A549 treated with AZD9567 at 1 μM for 4 hours (cell line): ENCODE results near the gene SLC9C2. TPM values are rescaled to one million over a fixed set of nuclear protein-coding genes. Genes with fewer than 3 reads are reported as not detected.

ENCODE experiments used
- total RNA-seq: library from RNA; stranded (reverse); fragments of 200-300 nt; extraction: Qiagen RNA extraction; gene quantifications from 5 replicates; pipeline ENCODE4 v1.2.3, GENCODE V29; 2022; ENCODE audit not compliant: insufficient read depth

SLC9C2 gene, protein sequence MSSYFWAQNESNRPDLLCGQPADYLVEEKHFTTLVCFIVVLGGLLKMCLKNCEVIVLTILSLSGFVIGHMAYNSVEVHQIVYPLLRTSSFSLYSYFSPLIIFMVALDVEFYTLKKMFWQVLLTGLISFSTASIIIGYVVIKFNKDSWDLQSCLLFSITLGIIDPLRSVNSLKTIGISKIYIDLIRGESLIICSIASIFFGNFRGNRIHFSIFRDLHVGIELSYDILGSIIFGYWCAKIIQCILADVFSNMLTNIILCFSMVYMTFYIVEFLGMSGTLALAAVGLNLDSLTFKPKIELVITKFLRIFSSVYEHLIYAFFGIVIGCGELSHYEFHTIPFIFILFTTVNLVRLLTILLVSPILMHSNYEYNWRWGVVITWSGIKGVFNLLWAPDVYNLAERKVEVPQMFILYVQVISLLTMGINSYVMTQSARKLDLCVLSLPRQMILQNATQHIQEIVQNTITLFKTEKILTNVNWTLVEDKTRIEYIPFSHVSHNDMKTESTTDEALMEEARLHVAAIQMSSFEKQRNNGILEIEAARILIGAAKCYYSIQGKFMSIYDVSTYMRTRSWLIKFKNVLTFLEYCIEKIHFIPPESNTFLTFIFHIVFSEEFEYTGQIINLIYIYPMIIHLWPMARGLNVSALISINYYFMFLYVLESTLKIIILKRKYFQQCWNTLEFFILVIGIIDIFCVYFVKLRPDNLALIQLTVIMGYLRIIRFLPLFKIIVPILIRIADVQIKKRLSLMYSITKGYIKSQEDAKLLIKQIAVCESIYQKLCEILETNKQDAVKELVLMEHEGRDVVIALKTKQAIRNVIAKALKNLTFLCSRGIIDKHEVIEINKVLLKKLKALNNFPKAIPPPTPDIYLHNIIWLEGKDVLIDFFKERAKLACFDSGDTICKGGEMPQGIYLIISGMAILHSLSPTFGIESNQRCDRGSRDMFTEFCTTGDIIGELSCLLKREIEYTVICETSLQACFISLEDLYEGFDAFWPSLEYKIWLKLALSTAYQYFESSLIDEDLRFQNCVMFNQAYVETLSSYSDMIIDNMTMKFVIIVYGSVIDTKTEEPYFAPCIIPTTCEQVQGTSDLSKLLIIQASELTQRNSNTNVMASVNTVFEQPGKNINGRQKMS
- not detected in 5 replicates for total RNA-seq

GRCh38 chr1:173603056-173603591 is at the start of gene SLC9C2:
Gene SLC9C2 (minus strand): TSS chr1:173603072. CDS start chr1:173601776, 1,296 bp downstream.

DNA sequence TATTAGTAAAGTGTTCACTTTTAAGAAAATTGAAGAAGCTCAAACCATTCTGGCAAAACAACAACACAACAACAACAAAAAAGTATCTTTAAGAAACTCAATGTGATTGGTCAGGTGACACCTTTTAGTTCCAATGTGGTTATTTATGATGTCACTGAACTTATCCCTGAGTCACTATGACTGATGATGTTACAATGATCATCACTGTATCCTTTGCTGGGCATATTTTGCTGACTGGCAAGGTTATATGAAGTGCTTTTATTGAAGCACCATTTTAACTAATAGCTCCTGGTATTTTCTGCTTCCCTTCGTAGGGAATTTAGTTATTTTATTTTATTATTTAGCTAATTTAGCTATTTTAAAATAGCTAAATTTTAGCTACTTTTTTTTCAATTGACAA is 32.2 kb upstream of the SLC9C2 start, which contains the start of gene TEX50:
Gene TEX50 (plus strand): TSS at position 223 of the 400 bp plus-strand sequence. CDS start 184 bp downstream, outside the sequence.

GRCh38 chr1:173477286-173478093 is 125.4 kb downstream of the SLC9C2 start, which contains the start of gene PRDX6:
Gene PRDX6 (plus strand): TSS chr1:173477335. CDS start chr1:173477398, 63 bp downstream.

Other genes starting within 250 kb of the SLC9C2 start
- 300 to 353 TPM (median 325 TPM) in 5 replicates for gene PRDX6, start 125.7 kb downstream of the SLC9C2 start, total RNA-seq
- not detected in 5 replicates for gene TEX50, start 32.3 kb upstream of the SLC9C2 start, total RNA-seq
- gene ANKRD45, start 66.8 kb upstream of the SLC9C2 start, total RNA-seq: 0.11 to 0.16 TPM (median 0.12 TPM) in 4 of 5 replicates, not detected in the other
- 11.7 to 21.0 TPM (median 14.3 TPM) in 5 replicates for gene KLHL20, start 111.9 kb upstream of the SLC9C2 start, total RNA-seq
- gene DARS2, start 221.6 kb upstream of the SLC9C2 start, total RNA-seq: 36.9 to 41.1 TPM (median 39.7 TPM) in 5 replicates
- gene CENPL, start 221.8 kb upstream of the SLC9C2 start, total RNA-seq: 11.8 to 16.4 TPM (median 13.7 TPM) in 5 replicates